ENCODE results near the gene EXOC4.

The EXOC4 gene

GRCh38 chr7:133822001-133822641 is 569.2 kb downstream of the EXOC4 start:
- H3K27me3 ChIP-seq (ENCODE audit: insufficient read depth, low read depth, severe bottlenecking): no peaks in the 10 kb centered on the region
- H3K9me3 ChIP-seq (ENCODE audit: severe bottlenecking): no peaks in the 10 kb centered on the region
- TF ChIP-seq, protein P1, sequence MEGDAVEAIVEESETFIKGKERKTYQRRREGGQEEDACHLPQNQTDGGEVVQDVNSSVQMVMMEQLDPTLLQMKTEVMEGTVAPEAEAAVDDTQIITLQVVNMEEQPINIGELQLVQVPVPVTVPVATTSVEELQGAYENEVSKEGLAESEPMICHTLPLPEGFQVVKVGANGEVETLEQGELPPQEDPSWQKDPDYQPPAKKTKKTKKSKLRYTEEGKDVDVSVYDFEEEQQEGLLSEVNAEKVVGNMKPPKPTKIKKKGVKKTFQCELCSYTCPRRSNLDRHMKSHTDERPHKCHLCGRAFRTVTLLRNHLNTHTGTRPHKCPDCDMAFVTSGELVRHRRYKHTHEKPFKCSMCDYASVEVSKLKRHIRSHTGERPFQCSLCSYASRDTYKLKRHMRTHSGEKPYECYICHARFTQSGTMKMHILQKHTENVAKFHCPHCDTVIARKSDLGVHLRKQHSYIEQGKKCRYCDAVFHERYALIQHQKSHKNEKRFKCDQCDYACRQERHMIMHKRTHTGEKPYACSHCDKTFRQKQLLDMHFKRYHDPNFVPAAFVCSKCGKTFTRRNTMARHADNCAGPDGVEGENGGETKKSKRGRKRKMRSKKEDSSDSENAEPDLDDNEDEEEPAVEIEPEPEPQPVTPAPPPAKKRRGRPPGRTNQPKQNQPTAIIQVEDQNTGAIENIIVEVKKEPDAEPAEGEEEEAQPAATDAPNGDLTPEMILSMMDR (IDR thresholded peaks at IDR 0.05; ENCODE audit: low read depth, low read length): no peak
- H3K27ac ChIP-seq: no peak overlapping the region
- DNase-seq: no peak
- no peaks in the 10 kb centered on the region for H3K36me3 ChIP-seq
- H3K4me3 ChIP-seq (ENCODE audit: low read depth, low read length): no peak overlapping the region

- Histone ChIP-seq H3K36me3 (no peaks in the 10 kb centered on the region), H3K4me3 (ENCODE audit: low read depth, low read length) (no peak overlapping the region), H3K9me3 (ENCODE audit: severe bottlenecking) (no peaks in the 10 kb centered on the region), H3K27ac (no peak overlapping the region), H3K27me3 (ENCODE audit: insufficient read depth, low read depth, severe bottlenecking) (no peaks in the 10 kb centered on the region)
- TF ChIP-seq, protein P1 (IDR thresholded peaks at IDR 0.05; ENCODE audit: low read depth, low read length): no peak
- no peak for DNase-seq
Observed at GRCh38 chr7:133822868-133823552, 570.1 kb downstream of the EXOC4 start.

DNA sequence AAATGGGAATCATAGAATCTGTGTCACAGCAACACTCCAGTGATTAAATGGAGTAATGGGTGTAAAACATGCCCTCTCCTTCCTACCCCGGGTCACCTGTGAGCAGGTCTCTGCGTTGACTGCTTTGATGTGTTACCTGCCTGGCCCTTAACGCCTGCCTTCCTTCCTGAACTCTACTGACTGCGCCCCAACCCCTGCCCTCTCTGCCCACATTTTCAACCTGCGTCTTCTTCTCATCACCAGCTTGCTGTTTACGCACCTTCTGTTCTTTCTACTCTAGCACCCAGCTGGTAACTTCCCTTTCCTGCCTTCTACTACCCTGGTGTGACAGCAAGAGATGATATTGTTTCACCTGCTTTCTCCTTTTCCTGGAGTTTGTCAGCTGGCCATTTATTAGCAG is 571.3 kb downstream of the EXOC4 start:
- TF ChIP-seq, protein P1 (IDR thresholded peaks at IDR 0.05; ENCODE audit: low read depth, low read length): no peak
- DNase-seq: no peak
- H3K27ac ChIP-seq: no peak overlapping the region

DNA sequence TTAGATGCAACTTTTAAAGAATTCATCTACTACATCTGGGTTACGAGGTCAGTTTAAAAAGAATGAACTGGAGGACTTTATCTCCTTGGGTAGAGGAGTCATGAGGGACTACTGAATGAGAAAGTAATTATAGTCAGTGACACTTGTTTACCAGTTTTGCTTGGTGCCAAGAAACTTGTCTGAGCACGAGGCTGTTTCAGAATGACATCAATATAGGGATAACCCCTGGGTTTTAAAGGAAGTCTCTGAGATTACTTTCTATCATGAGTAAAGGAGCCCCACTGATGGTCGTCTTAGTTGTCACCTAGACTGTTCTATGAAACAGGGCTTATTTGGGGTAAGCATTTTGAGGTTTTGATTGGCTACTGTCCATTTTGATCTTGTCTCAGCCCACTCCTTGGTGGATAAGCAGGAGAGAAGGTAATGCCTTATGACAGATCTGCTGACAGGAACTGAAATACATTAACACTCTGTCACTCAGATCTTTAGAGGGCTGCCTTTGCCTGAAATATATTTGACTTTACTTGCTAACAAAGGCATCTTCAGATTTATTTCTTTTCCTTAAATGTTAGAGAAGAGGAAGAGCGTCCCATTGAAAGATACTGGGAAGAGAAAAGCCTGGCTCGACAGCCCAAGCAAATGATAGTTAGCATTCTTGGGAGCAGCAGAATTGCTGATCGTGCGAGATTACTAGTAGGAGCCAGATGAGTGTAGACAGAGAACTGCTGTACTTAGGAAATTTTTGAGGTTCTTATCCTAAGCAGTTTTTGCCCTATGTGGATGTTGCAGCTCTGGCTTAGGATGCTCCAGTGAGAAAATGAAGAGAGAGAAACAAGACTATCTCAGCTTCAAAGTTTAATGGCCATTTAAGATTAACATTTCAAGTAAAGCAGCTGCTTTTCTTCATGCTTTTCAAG is 575.1 kb downstream of the EXOC4 start:
- no peaks in the 10 kb centered on the region for H3K27me3 ChIP-seq (ENCODE audit: insufficient read depth, low read depth, severe bottlenecking)
- no peak for DNase-seq
- TF ChIP-seq, protein P1 (IDR thresholded peaks at IDR 0.05; ENCODE audit: low read depth, low read length): no peak
- H3K4me3 ChIP-seq (ENCODE audit: low read depth, low read length): no peak overlapping the region
- no peaks in the 10 kb centered on the region for H3K9me3 ChIP-seq (ENCODE audit: severe bottlenecking)
- no peaks in the 10 kb centered on the region for H3K36me3 ChIP-seq
- no peak overlapping the region for H3K27ac ChIP-seq

More for the DNA sequence above, 571.3 kb downstream of the EXOC4 start:
- H3K9me3 ChIP-seq (ENCODE audit: severe bottlenecking): no peaks in the 10 kb centered on the region
- H3K36me3 ChIP-seq: no peaks in the 10 kb centered on the region
- H3K4me3 ChIP-seq (ENCODE audit: low read depth, low read length): no peak overlapping the region
- H3K27me3 ChIP-seq (ENCODE audit: insufficient read depth, low read depth, severe bottlenecking): no peaks in the 10 kb centered on the region

- H3K27me3 ChIP-seq (ENCODE audit: insufficient read depth, low read depth, severe bottlenecking): no peaks in the 10 kb centered on the region
- no peak overlapping the region for H3K27ac ChIP-seq
- H3K4me3 ChIP-seq (ENCODE audit: low read depth, low read length): no peak overlapping the region
- no peaks in the 10 kb centered on the region for H3K36me3 ChIP-seq
- TF ChIP-seq, protein P1 (IDR thresholded peaks at IDR 0.05; ENCODE audit: low read depth, low read length): no peak
- no peak for DNase-seq
- no peaks in the 10 kb centered on the region for H3K9me3 ChIP-seq (ENCODE audit: severe bottlenecking)
Observed at GRCh38 chr7:133828906-133829305, 576.0 kb downstream of the EXOC4 start.

Measured in WERI-Rb-1 (cell line).